Measurements from ENCODE around the gene ADGRG6. TPM values are rescaled to one million over a fixed set of nuclear protein-coding genes. Genes with fewer than 3 reads are reported as not detected.

ADGRG6 gene
- total RNA-seq, 1 donor from 2014 or later, result 0.39 TPM

- Histone ChIP-seq H3K9me3 (ENCODE audit: low read depth) (no peaks in the 10 kb centered on the region), H3F3A (ENCODE audit: low read depth) (no peaks in the 10 kb centered on the region), H3K27ac (no peak overlapping the region), H3K9ac (no peak overlapping the region), H3K4me1 (no peaks in the 10 kb centered on the region), H3K4me3 (no peak overlapping the region), H3K79me2 (ENCODE audit: low read depth) (no peaks in the 10 kb centered on the region), H2AFZ (replicated peaks) (no peak overlapping the region), H3K4me2 (no peak overlapping the region), H3K36me3 (no peaks in the 10 kb centered on the region), H4K20me1 (ENCODE audit: low read depth) (no peaks in the 10 kb centered on the region), H3K27me3 (no peaks in the 10 kb centered on the region)
- no peaks in the 10 kb centered on the region for H3K36me3 Mint-ChIP-seq
- no peaks in the 10 kb centered on the region for H3K4me1 Mint-ChIP-seq
- H3K27ac Mint-ChIP-seq, result no peak overlapping the region
- no peaks in the 10 kb centered on the region for H3K27me3 Mint-ChIP-seq (ENCODE audit: insufficient read depth, low read depth)
- H3K4me3 Mint-ChIP-seq, result no peak overlapping the region
- TF ChIP-seq EZH2 (IDR thresholded peaks at IDR 0.05) (no peak), EZH2phosphoT487 (IDR thresholded peaks at IDR 0.05) (no peak), CTCF (IDR thresholded peaks at IDR 0.05) (no peak)
- DNase-seq (ENCODE audit: low spot score), result no peak
- no peaks in the 10 kb centered on the region for H3K9me3 Mint-ChIP-seq
Measured at GRCh38 chr6:142262231-142262630, 39.6 kb upstream of the ADGRG6 start.

- no peaks in the 10 kb centered on the region for H3K9me3 ChIP-seq (ENCODE audit: low read depth)
- H3K4me1 ChIP-seq, result no peaks in the 10 kb centered on the region
- no peaks in the 10 kb centered on the region for H3K79me2 ChIP-seq (ENCODE audit: low read depth)
- Mint-ChIP-seq H3K27ac (no peak overlapping the region), H3K36me3 (no peaks in the 10 kb centered on the region), H3K9me3 (no peaks in the 10 kb centered on the region), H3K4me3 (no peak overlapping the region), H3K27me3 (ENCODE audit: insufficient read depth, low read depth) (no peaks in the 10 kb centered on the region), H3K4me1 (no peaks in the 10 kb centered on the region)
- H4K20me1 ChIP-seq (ENCODE audit: low read depth), result no peaks in the 10 kb centered on the region
- H3K27me3 ChIP-seq, result no peaks in the 10 kb centered on the region
- H3F3A ChIP-seq (ENCODE audit: low read depth), result no peaks in the 10 kb centered on the region
- H3K4me3 ChIP-seq, result no peak overlapping the region
- no peak overlapping the region for H3K27ac ChIP-seq
- H3K36me3 ChIP-seq, result no peaks in the 10 kb centered on the region
- DNase-seq (ENCODE audit: low spot score), result no peak
- H2AFZ ChIP-seq (replicated peaks), result no peak overlapping the region
- H3K4me2 ChIP-seq, result no peak overlapping the region
- H3K9ac ChIP-seq, result no peak overlapping the region
- TF ChIP-seq EZH2 (IDR thresholded peaks at IDR 0.05), result no peak
Measured at GRCh38 chr6:142265476-142265875, 36.3 kb upstream of the ADGRG6 start.

- H2AFZ ChIP-seq (replicated peaks), result no peak overlapping the region
- H3K27ac ChIP-seq, result no peak overlapping the region
- no peaks in the 10 kb centered on the region for H3K79me2 ChIP-seq (ENCODE audit: low read depth)
- H3K4me1 ChIP-seq, result no peaks in the 10 kb centered on the region
- Mint-ChIP-seq H3K4me1 (no peaks in the 10 kb centered on the region), H3K36me3 (no peaks in the 10 kb centered on the region), H3K9me3 (no peaks in the 10 kb centered on the region), H3K4me3 (no peak overlapping the region), H3K27me3 (ENCODE audit: insufficient read depth, low read depth) (no peaks in the 10 kb centered on the region), H3K27ac (no peak overlapping the region)
- H3K9ac ChIP-seq, result no peak overlapping the region
- H3K4me3 ChIP-seq, result no peak overlapping the region
- TF ChIP-seq EZH2 (IDR thresholded peaks at IDR 0.05) (no peak), EZH2phosphoT487 (IDR thresholded peaks at IDR 0.05) (no peak), CTCF (IDR thresholded peaks at IDR 0.05) (no peak)
- H3K9me3 ChIP-seq (ENCODE audit: low read depth), result no peaks in the 10 kb centered on the region
- no peaks in the 10 kb centered on the region for H3K36me3 ChIP-seq
- H3K4me2 ChIP-seq, result no peak overlapping the region
- no peaks in the 10 kb centered on the region for H3K27me3 ChIP-seq
- no peak for DNase-seq (ENCODE audit: low spot score)
- no peaks in the 10 kb centered on the region for H4K20me1 ChIP-seq (ENCODE audit: low read depth)
- no peaks in the 10 kb centered on the region for H3F3A ChIP-seq (ENCODE audit: low read depth)
Measured at GRCh38 chr6:142266060-142266459, 35.7 kb upstream of the ADGRG6 start.

GRCh38 chr6:142271476-142271875 is 30.3 kb upstream of the ADGRG6 start:
- Histone ChIP-seq H3K4me2 (no peak overlapping the region), H3K27me3 (no peaks in the 10 kb centered on the region), H3K79me2 (ENCODE audit: low read depth) (no peaks in the 10 kb centered on the region), H3K9me3 (ENCODE audit: low read depth) (no peaks in the 10 kb centered on the region), H3F3A (ENCODE audit: low read depth) (no peaks in the 10 kb centered on the region), H3K36me3 (no peaks in the 10 kb centered on the region), H2AFZ (replicated peaks) (no peak overlapping the region), H3K27ac (no peak overlapping the region), H3K4me1 (no peaks in the 10 kb centered on the region), H3K4me3 (no peak overlapping the region), H4K20me1 (ENCODE audit: low read depth) (no peaks in the 10 kb centered on the region), H3K9ac (no peak overlapping the region)
- no peaks in the 10 kb centered on the region for H3K36me3 Mint-ChIP-seq
- H3K4me1 Mint-ChIP-seq, result no peaks in the 10 kb centered on the region
- no peak for DNase-seq (ENCODE audit: low spot score)
- no peaks in the 10 kb centered on the region for H3K9me3 Mint-ChIP-seq
- no peak overlapping the region for H3K27ac Mint-ChIP-seq
- TF ChIP-seq EZH2 (IDR thresholded peaks at IDR 0.05) (no peak), CTCF (IDR thresholded peaks at IDR 0.05) (no peak)
- no peak overlapping the region for H3K4me3 Mint-ChIP-seq
- peaks cover 4% of the 10 kb centered on the region for H3K27me3 Mint-ChIP-seq (ENCODE audit: insufficient read depth, low read depth)
